GM23338 (cell line): Measurements from ENCODE around the gene FGFR2. TPM values are rescaled to one million over a fixed set of nuclear protein-coding genes. Genes with fewer than 3 reads are reported as not detected.
"Not testable (repeated sequence)": the region's sequence is repeated elsewhere in the genome, so short reads cannot be mapped to it uniquely, and the experiment has no call there.

Experiments used
- ATAC-seq: fragments of 200-7000 bp; cut with Tn5 transposase; 3 replicates; pipeline ENCODE4 v1.9.1; 2020
- DNase-seq: peaks from one replicate; pipeline ENCODE4 v3.0.0-alpha.2; 2015; ENCODE audit warnings: low spot score
- H2AFZ ChIP-seq: fragments of 200-600 bp; sonication (generic); 2 replicates; pipeline ENCODE4 v1.8.0; 2016; ENCODE audit warnings: antibody characterized with exemption, mild to moderate bottlenecking, moderate library complexity
- H3F3A ChIP-seq: fragments of 200-600 bp; sonication (generic); replicated peaks from 2 replicates; pipeline ENCODE4 v1.8.0; 2017; ENCODE audit warnings: antibody characterized with exemption, mixed run types, low read depth
- H3K27ac ChIP-seq: fragments of 200-600 bp; sonication (generic); 2 replicates; pipeline ENCODE4 v1.6.1; 2016; ENCODE audit warnings: low read depth
- H3K27me3 ChIP-seq: fragments of 200-600 bp; sonication (generic); 2 replicates; pipeline ENCODE4 v1.8.0; 2016; ENCODE audit warnings: mild to moderate bottlenecking, mixed run types, moderate library complexity; ENCODE audit not compliant: insufficient read depth
- H3K36me3 ChIP-seq: fragments of 200-600 bp; sonication (generic); 2 replicates; pipeline ENCODE4 v1.8.0; 2016; ENCODE audit warnings: mild to moderate bottlenecking; ENCODE audit not compliant: insufficient read depth
- H3K4me1 ChIP-seq: fragments of 200-600 bp; sonication (generic); 2 replicates; pipeline ENCODE4 v1.8.0; 2016; ENCODE audit warnings: mild to moderate bottlenecking, moderate library complexity; ENCODE audit not compliant: insufficient read depth
- H3K4me2 ChIP-seq: fragments of 200-600 bp; sonication (generic); 2 replicates; pipeline ENCODE4 v1.7.1; 2017; ENCODE audit warnings: mixed run types
- H3K4me3 ChIP-seq: fragments of 200-600 bp; sonication (generic); 2 replicates; pipeline ENCODE4 v1.6.1; 2016; ENCODE audit warnings: mixed run types
- H3K79me2 ChIP-seq: fragments of 200-600 bp; sonication (generic); replicated peaks from 2 replicates; pipeline ENCODE4 v1.8.0; 2017; ENCODE audit warnings: mild to moderate bottlenecking; ENCODE audit not compliant: insufficient read depth
- H3K9me2 ChIP-seq: fragments of 200-600 bp; sonication (generic); 2 replicates; pipeline ENCODE4 v1.8.0; 2017; ENCODE audit not compliant: insufficient read depth
- H4K20me1 ChIP-seq: fragments of 200-600 bp; sonication (generic); replicated peaks from 2 replicates; pipeline ENCODE4 v1.8.0; 2017; ENCODE audit warnings: mild to moderate bottlenecking; ENCODE audit not compliant: insufficient read depth
- H3K27ac Mint-ChIP-seq: 2 replicates; pipeline ENCODE4 v1.8.0; 2020; ENCODE audit warnings: inconsistent platforms, mild to moderate bottlenecking, moderate library complexity, mixed read lengths
- H3K27me3 Mint-ChIP-seq: 3 replicates; pipeline ENCODE4 v1.8.0; 2022; ENCODE audit warnings: low read depth, mild to moderate bottlenecking, moderate library complexity, mixed read lengths, inconsistent platforms; ENCODE audit not compliant: insufficient read depth, poor library complexity
- H3K36me3 Mint-ChIP-seq: 3 replicates; pipeline ENCODE4 v1.8.0; 2021; ENCODE audit warnings: low read depth, mild to moderate bottlenecking, inconsistent platforms, moderate library complexity, mixed read lengths
- H3K4me1 Mint-ChIP-seq: 3 replicates; pipeline ENCODE4 v1.8.0; 2020; ENCODE audit warnings: mild to moderate bottlenecking, inconsistent platforms, mixed read lengths
- H3K4me3 Mint-ChIP-seq: 3 replicates; pipeline ENCODE4 v1.8.0; 2021; ENCODE audit warnings: moderate library complexity, mild to moderate bottlenecking, inconsistent platforms, mixed read lengths
- H3K9me3 Mint-ChIP-seq: 3 replicates; pipeline ENCODE4 v1.8.0; 2020; ENCODE audit warnings: moderate library complexity, mild to moderate bottlenecking, inconsistent platforms, mixed read lengths
- CREB1 ChIP-seq: fragments of 250-450 bp; sonication (Bioruptor Pico); IDR thresholded peaks from 2 replicates; pipeline ENCODE4 v1.5.0; 2020; ENCODE audit warnings: low read depth, mild to moderate bottlenecking, moderate library complexity
- POLR2AphosphoS5 ChIP-seq: IDR thresholded peaks from 2 replicates; pipeline ENCODE4 v1.6.1; 2016; ENCODE audit warnings: antibody characterized with exemption, low read depth
- STAT1 ChIP-seq: IDR thresholded peaks from one replicate; pipeline ENCODE4 v1.6.1; 2016; ENCODE audit warnings: antibody characterized with exemption; ENCODE audit not compliant: unreplicated experiment
- polyA plus RNA-seq: library from polyadenylated mRNA; unstranded; fragments of >200 nt; fragmentation: Nextera tagmentation; extraction: Ambion mirVana; gene quantifications from 2 replicates; pipeline ENCODE4 v1.2.1, GENCODE V29; 2016
- total RNA-seq: library from RNA; depleted of rRNA; stranded (reverse); fragments of >200 nt; shearing (Covaris generic); gene quantifications from 2 replicates; pipeline ENCODE4 v1.2.3, GENCODE V29; 2014
- TF ChIP-seq, protein P1 (sequence below): fragments of 250-450 bp; sonication (Bioruptor Pico); IDR thresholded peaks from 2 replicates; pipeline ENCODE4 v1.5.0; 2020; ENCODE audit warnings: mild to moderate bottlenecking, moderate library complexity
- TF ChIP-seq, protein P2 (sequence below): IDR thresholded peaks from 2 replicates; pipeline ENCODE4 v1.6.1; 2016; ENCODE audit warnings: antibody characterized with exemption
- TF ChIP-seq, protein P3 (sequence below), 2 experiments: fragments of 200-600 bp in 1 of 2; sonication (generic) in 1 of 2; conservative IDR thresholded peaks; 2 replicates each; pipeline versions ENCODE4 v1.5.1 to v1.6.1; 2016 to 2017; ENCODE audit warnings: antibody characterized with exemption in 2 of 2, low read depth in 2 of 2, mild to moderate bottlenecking in 2 of 2, moderate library complexity in 1 of 2
- TF ChIP-seq, protein P4 (sequence below): IDR thresholded peaks from one replicate; pipeline ENCODE4 v1.6.1; 2018; ENCODE audit warnings: antibody characterized with exemption; ENCODE audit not compliant: unreplicated experiment

FGFR2 gene
- total and polyA plus RNA-seq, 2 experiments from 2014 or later, result 31.1 to 106 TPM

DNA sequence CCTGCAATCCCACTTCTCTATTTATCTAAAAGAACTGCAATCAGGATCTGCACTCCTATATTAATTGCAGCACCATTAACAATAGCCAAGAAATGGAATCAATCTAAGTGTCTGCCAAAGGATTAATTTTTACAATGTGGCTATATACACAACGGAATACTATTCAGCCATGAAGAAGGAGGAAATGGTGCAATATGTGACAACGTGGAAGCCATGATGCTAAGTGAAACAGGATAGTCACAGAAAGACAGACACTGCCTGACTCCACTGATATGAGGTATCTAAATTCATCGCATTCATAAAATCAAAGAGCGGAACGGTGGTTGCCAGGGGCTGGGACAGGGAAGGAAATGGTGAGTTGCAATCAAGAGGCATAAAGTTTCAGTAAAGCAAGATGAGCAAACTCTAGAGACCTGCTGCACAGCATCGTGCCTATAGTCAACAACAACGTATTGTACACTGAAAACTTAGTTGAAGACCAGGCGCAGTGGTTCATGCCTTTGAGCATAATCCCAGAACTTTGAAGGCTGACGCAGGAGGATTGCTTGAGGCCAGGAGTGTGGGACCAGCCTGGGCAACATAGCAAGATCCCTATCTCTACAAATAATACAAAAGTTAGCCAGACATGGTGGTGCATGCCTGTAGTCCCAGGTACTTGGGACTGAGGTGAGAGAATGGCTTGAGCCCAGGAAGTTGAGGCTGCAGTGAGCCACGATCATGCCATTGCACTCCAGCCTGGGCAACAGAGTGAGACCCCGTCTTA is 76.3 kb downstream of the FGFR2 start:
- Histone ChIP-seq H3K4me2 (no peak overlapping the region), H3K27me3 (no peaks in the 10 kb centered on the region), H3F3A (no peaks in the 10 kb centered on the region), H3K79me2 (peaks cover 96% of the 10 kb centered on the region), H3K9me2 (no peaks in the 10 kb centered on the region), H3K36me3 (peaks cover 34% of the 10 kb centered on the region), H3K4me3 (no peak overlapping the region), H3K27ac (no peak overlapping the region), H3K4me1 (peaks cover 31% of the 10 kb centered on the region), H4K20me1 (peaks cover 7% of the 10 kb centered on the region; the same call in 1 of the 2 replicates), H2AFZ (no peak overlapping the region)
- H3K27me3 Mint-ChIP-seq, result peaks cover 4% of the 10 kb centered on the region
- H3K9me3 Mint-ChIP-seq, result 0 out of 3 replicates have a peak, but pooled peaks cover 3% of the 10 kb centered on the region
- peaks cover 87% of the 10 kb centered on the region for H3K36me3 Mint-ChIP-seq
- H3K4me3 Mint-ChIP-seq, result no peak overlapping the region
- peaks cover 23% of the 10 kb centered on the region for H3K4me1 Mint-ChIP-seq
- ATAC-seq (no peak), DNase-seq (no peak)
- no peak overlapping the region for H3K27ac Mint-ChIP-seq
- TF ChIP-seq POLR2AphosphoS5 (no peak), CREB1 (CRISPR knock-in tag) (no peak), STAT1 (no peak)
- TF ChIP-seq, protein P1, sequence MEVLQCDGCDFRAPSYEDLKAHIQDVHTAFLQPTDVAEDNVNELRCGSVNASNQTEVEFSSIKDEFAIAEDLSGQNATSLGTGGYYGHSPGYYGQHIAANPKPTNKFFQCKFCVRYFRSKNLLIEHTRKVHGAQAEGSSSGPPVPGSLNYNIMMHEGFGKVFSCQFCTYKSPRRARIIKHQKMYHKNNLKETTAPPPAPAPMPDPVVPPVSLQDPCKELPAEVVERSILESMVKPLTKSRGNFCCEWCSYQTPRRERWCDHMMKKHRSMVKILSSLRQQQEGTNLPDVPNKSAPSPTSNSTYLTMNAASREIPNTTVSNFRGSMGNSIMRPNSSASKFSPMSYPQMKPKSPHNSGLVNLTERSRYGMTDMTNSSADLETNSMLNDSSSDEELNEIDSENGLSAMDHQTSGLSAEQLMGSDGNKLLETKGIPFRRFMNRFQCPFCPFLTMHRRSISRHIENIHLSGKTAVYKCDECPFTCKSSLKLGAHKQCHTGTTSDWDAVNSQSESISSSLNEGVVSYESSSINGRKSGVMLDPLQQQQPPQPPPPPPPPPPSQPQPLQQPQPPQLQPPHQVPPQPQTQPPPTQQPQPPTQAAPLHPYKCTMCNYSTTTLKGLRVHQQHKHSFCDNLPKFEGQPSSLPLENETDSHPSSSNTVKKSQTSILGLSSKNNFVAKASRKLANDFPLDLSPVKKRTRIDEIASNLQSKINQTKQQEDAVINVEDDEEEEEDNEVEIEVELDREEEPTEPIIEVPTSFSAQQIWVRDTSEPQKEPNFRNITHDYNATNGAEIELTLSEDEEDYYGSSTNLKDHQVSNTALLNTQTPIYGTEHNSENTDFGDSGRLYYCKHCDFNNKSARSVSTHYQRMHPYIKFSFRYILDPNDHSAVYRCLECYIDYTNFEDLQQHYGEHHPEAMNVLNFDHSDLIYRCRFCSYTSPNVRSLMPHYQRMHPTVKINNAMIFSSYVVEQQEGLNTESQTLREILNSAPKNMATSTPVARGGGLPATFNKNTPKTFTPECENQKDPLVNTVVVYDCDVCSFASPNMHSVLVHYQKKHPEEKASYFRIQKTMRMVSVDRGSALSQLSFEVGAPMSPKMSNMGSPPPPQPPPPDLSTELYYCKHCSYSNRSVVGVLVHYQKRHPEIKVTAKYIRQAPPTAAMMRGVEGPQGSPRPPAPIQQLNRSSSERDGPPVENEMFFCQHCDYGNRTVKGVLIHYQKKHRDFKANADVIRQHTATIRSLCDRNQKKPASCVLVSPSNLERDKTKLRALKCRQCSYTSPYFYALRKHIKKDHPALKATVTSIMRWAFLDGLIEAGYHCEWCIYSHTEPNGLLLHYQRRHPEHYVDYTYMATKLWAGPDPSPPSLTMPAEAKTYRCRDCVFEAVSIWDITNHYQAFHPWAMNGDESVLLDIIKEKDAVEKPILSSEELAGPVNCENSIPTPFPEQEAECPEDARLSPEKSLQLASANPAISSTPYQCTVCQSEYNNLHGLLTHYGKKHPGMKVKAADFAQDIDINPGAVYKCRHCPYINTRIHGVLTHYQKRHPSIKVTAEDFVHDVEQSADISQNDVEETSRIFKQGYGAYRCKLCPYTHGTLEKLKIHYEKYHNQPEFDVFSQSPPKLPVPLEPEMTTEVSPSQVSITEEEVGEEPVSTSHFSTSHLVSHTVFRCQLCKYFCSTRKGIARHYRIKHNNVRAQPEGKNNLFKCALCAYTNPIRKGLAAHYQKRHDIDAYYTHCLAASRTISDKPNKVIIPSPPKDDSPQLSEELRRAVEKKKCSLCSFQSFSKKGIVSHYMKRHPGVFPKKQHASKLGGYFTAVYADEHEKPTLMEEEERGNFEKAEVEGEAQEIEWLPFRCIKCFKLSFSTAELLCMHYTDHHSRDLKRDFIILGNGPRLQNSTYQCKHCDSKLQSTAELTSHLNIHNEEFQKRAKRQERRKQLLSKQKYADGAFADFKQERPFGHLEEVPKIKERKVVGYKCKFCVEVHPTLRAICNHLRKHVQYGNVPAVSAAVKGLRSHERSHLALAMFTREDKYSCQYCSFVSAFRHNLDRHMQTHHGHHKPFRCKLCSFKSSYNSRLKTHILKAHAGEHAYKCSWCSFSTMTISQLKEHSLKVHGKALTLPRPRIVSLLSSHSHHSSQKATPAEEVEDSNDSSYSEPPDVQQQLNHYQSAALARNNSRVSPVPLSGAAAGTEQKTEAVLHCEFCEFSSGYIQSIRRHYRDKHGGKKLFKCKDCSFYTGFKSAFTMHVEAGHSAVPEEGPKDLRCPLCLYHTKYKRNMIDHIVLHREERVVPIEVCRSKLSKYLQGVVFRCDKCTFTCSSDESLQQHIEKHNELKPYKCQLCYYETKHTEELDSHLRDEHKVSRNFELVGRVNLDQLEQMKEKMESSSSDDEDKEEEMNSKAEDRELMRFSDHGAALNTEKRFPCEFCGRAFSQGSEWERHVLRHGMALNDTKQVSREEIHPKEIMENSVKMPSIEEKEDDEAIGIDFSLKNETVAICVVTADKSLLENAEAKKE (CRISPR knock-in tag), result no peak
- TF ChIP-seq, protein P2, sequence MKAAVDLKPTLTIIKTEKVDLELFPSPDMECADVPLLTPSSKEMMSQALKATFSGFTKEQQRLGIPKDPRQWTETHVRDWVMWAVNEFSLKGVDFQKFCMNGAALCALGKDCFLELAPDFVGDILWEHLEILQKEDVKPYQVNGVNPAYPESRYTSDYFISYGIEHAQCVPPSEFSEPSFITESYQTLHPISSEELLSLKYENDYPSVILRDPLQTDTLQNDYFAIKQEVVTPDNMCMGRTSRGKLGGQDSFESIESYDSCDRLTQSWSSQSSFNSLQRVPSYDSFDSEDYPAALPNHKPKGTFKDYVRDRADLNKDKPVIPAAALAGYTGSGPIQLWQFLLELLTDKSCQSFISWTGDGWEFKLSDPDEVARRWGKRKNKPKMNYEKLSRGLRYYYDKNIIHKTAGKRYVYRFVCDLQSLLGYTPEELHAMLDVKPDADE, result no peak
- TF ChIP-seq, protein P3, sequence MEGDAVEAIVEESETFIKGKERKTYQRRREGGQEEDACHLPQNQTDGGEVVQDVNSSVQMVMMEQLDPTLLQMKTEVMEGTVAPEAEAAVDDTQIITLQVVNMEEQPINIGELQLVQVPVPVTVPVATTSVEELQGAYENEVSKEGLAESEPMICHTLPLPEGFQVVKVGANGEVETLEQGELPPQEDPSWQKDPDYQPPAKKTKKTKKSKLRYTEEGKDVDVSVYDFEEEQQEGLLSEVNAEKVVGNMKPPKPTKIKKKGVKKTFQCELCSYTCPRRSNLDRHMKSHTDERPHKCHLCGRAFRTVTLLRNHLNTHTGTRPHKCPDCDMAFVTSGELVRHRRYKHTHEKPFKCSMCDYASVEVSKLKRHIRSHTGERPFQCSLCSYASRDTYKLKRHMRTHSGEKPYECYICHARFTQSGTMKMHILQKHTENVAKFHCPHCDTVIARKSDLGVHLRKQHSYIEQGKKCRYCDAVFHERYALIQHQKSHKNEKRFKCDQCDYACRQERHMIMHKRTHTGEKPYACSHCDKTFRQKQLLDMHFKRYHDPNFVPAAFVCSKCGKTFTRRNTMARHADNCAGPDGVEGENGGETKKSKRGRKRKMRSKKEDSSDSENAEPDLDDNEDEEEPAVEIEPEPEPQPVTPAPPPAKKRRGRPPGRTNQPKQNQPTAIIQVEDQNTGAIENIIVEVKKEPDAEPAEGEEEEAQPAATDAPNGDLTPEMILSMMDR (conservative IDR thresholded peaks at IDR 0.05; ENCODE audit: low read depth in 2 of 2), result no peak
- TF ChIP-seq, protein P4, sequence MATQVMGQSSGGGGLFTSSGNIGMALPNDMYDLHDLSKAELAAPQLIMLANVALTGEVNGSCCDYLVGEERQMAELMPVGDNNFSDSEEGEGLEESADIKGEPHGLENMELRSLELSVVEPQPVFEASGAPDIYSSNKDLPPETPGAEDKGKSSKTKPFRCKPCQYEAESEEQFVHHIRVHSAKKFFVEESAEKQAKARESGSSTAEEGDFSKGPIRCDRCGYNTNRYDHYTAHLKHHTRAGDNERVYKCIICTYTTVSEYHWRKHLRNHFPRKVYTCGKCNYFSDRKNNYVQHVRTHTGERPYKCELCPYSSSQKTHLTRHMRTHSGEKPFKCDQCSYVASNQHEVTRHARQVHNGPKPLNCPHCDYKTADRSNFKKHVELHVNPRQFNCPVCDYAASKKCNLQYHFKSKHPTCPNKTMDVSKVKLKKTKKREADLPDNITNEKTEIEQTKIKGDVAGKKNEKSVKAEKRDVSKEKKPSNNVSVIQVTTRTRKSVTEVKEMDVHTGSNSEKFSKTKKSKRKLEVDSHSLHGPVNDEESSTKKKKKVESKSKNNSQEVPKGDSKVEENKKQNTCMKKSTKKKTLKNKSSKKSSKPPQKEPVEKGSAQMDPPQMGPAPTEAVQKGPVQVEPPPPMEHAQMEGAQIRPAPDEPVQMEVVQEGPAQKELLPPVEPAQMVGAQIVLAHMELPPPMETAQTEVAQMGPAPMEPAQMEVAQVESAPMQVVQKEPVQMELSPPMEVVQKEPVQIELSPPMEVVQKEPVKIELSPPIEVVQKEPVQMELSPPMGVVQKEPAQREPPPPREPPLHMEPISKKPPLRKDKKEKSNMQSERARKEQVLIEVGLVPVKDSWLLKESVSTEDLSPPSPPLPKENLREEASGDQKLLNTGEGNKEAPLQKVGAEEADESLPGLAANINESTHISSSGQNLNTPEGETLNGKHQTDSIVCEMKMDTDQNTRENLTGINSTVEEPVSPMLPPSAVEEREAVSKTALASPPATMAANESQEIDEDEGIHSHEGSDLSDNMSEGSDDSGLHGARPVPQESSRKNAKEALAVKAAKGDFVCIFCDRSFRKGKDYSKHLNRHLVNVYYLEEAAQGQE, result no peak

DNA sequence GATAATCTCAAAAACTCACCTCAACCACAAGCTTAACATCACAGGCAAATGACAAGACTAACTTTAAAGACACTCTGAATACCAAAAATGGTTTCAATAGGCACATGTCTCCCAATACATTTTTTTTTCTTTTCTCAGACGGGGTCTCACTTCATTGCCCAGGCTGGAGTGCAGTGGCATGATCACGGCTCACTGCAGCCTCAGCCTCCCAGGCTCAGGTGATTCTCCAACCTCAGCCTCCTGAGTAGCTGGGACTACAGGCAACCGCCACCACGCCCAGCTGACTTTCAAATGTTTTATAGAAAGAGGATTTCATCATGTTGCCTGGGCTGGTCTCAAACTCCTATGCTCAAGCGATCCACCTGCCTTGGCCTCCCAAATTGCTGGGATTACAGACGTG is 77.7 kb downstream of the FGFR2 start:
- Mint-ChIP-seq H3K4me1 (peaks cover 20% of the 10 kb centered on the region), H3K36me3 (peaks cover 85% of the 10 kb centered on the region)
- not testable (repeated sequence) for DNase-seq, H3K4me3 Mint-ChIP-seq, H3K27me3 Mint-ChIP-seq, ATAC-seq, H4K20me1 ChIP-seq, H3F3A ChIP-seq, H3K4me3 ChIP-seq, H3K9me3 Mint-ChIP-seq, H3K4me2 ChIP-seq, H3K27me3 ChIP-seq, H3K9me2 ChIP-seq, H3K27ac Mint-ChIP-seq, H2AFZ ChIP-seq
- peaks cover 33% of the 10 kb centered on the region for H3K4me1 ChIP-seq
- H3K27ac ChIP-seq, result peak overlapping the region; percentile 55; the same call in 1 of the 2 replicates
- H3K79me2 ChIP-seq, result peaks cover 94% of the 10 kb centered on the region
- peaks cover 23% of the 10 kb centered on the region; the same call in 1 of the 2 replicates for H3K36me3 ChIP-seq
